Measurements from ENCODE around the gene ITGA2.
"Not testable (repeated sequence)": the region's sequence is repeated elsewhere in the genome, so short reads cannot be mapped to it uniquely, and the experiment has no call there.

The ITGA2 gene

GRCh38 chr5:52963636-52964035 lies 25.5 kb upstream of the ITGA2 start:
- TF ChIP-seq CTCF (IDR thresholded peaks at IDR 0.05; ENCODE audit: low read length, missing control alignments), result no peak
- no peak overlapping the region for H3K4me3 ChIP-seq (replicated peaks; ENCODE audit: low read depth, low read length)
- DNase-seq (ENCODE audit: low read depth), result no peak

- DNase-seq (ENCODE audit: low read depth), result no peak
- peak; percentile 11 for TF ChIP-seq CTCF (IDR thresholded peaks at IDR 0.05; ENCODE audit: low read length, missing control alignments)
These were observed 25.0 kb upstream of the ITGA2 start for GRCh38 chr5:52964138-52964537.

GRCh38 chr5:52976157-52976556 lies 13.0 kb upstream of the ITGA2 start:
- not testable (repeated sequence) for DNase-seq (ENCODE audit: low read depth); H3K4me3 ChIP-seq (replicated peaks; ENCODE audit: low read depth, low read length)

More at GRCh38 chr5:52964138-52964537, 25.0 kb upstream of the ITGA2 start:
- H3K4me3 ChIP-seq (replicated peaks; ENCODE audit: low read depth, low read length), result no peak overlapping the region

- TF ChIP-seq CTCF (IDR thresholded peaks at IDR 0.05; ENCODE audit: low read length, missing control alignments), result no peak
- no peak overlapping the region for H3K4me3 ChIP-seq (replicated peaks; ENCODE audit: low read depth, low read length)
- DNase-seq (ENCODE audit: low read depth), result no peak
These were observed 11.8 kb upstream of the ITGA2 start for GRCh38 chr5:52977264-52977897.

- TF ChIP-seq CTCF (IDR thresholded peaks at IDR 0.05; ENCODE audit: low read length, missing control alignments), result no peak
- no peak overlapping the region for H3K4me3 ChIP-seq (replicated peaks; ENCODE audit: low read depth, low read length)
- no peak for DNase-seq (ENCODE audit: low read depth)
These were observed 7.6 kb upstream of the ITGA2 start for GRCh38 chr5:52981507-52981906.

GRCh38 chr5:52983731-52984636 lies 5.2 kb upstream of the ITGA2 start:
- peak; percentile 54 for DNase-seq (ENCODE audit: low read depth)
- no peak overlapping the region for H3K4me3 ChIP-seq (replicated peaks; ENCODE audit: low read depth, low read length)
- no peak for TF ChIP-seq CTCF (IDR thresholded peaks at IDR 0.05; ENCODE audit: low read length, missing control alignments)

- H3K4me3 ChIP-seq (replicated peaks; ENCODE audit: low read depth, low read length), result no peak overlapping the region
- no peak for TF ChIP-seq CTCF (IDR thresholded peaks at IDR 0.05; ENCODE audit: low read length, missing control alignments)
- no peak for DNase-seq (ENCODE audit: low read depth)
These were observed 3.8 kb upstream of the ITGA2 start for GRCh38 chr5:52985306-52985705.

All from fibroblast of pulmonary artery (primary cell).